GM08714 (cell line): Measurements from ENCODE around the gene CARNS1.
A peak's percentile ranks its signal among the peaks of the same experiment; 100 is the strongest.

Experiments used
- H3K4me3 ChIP-seq: fragments of 200-500 bp; sonication (Bioruptor generic); 2 replicates; pipeline ENCODE4 v1.5.1; 2014; ENCODE audit warnings: mild to moderate bottlenecking, low read length, inconsistent platforms
- ZNF274 ChIP-seq: IDR thresholded peaks from 2 replicates; pipeline ENCODE4 v1.6.1; 2012; ENCODE audit warnings: mild to moderate bottlenecking, low read depth, low read length

Gene CARNS1

DNA sequence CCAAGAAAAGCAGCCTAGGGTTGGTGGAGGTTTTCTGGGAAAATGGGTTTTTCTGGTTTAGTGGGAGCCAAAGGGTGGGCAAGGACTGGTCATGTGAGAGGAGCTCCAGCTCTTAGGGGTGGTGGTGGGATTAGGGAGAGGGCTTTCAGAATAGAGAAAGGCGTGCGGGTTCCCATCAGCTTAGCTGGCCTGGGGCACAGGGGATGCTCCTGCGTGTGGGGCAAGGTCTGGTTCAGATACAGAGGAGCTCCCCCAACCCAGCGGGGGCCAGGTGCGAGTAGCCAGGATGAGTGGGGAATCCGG lies 52.9 kb downstream of the CARNS1 start:
- H3K4me3 ChIP-seq = peak overlapping the region; percentile 82
- TF ChIP-seq ZNF274 = no peak

GRCh38 chr11:67468759-67469507 lies 53.5 kb downstream of the CARNS1 start, which contains the start of gene TMEM134:
Gene TMEM134, minus strand, starts transcription at chr11:67469251. Its CDS starts 59 bp downstream, at chr11:67469192.
- no peak for TF ChIP-seq ZNF274
- peak within 1 kb of the TSS; percentile 82 for H3K4me3 ChIP-seq

DNA sequence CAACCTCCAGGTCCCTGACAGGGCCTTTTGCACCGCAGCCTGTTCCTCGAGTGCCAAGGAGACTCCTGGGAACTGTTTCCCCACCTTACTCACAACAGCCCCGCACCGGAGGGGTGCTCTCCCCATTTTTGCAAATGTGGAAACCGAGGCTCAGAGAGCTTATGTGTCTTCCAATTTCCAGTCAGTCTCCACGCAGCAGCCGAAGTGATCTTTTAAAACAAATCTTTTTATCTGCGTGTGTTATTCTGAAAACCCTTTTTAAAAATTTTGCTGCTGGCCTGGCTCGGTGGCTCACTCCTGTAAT lies 54.0 kb downstream of the CARNS1 start:
- no peak for TF ChIP-seq ZNF274
- H3K4me3 ChIP-seq = peak overlapping the region; percentile 52; the same call in 1 of the 2 replicates

- H3K4me3 ChIP-seq = no peak overlapping the region
- no peak for TF ChIP-seq ZNF274
Observed at GRCh38 chr11:67470337-67471002, 55.0 kb downstream of the CARNS1 start.

- no peak overlapping the region for H3K4me3 ChIP-seq
- no peak for TF ChIP-seq ZNF274
Observed at GRCh38 chr11:67472882-67473281, 57.4 kb downstream of the CARNS1 start.
